Measurements from ENCODE around the gene NENF.

NENF gene

GRCh38 chr1:212410231-212410820 is 22.4 kb upstream of the NENF start:
- no peaks in the 10 kb centered on the region for H3K27me3 ChIP-seq (replicated peaks; ENCODE audit: control insufficient read depth, insufficient read depth, low read length, poor library complexity, severe bottlenecking)
- H3K4me3 ChIP-seq (ENCODE audit: insufficient read depth, low read depth, low read length, poor library complexity, severe bottlenecking) = no peak overlapping the region
- DNase-seq = no peak
- no peaks in the 10 kb centered on the region for H3K9me3 ChIP-seq (ENCODE audit: control insufficient read depth, low read length)
- H3K36me3 ChIP-seq (ENCODE audit: control insufficient read depth, insufficient read depth, low read length) = peaks cover 39% of the 10 kb centered on the region
- peaks cover 7% of the 10 kb centered on the region for H3K4me1 ChIP-seq (ENCODE audit: control insufficient read depth, insufficient read depth, low read length, poor library complexity, severe bottlenecking)
- H3K27ac ChIP-seq (ENCODE audit: insufficient read depth, low read length, poor library complexity, severe bottlenecking) = no peak overlapping the region

DNA sequence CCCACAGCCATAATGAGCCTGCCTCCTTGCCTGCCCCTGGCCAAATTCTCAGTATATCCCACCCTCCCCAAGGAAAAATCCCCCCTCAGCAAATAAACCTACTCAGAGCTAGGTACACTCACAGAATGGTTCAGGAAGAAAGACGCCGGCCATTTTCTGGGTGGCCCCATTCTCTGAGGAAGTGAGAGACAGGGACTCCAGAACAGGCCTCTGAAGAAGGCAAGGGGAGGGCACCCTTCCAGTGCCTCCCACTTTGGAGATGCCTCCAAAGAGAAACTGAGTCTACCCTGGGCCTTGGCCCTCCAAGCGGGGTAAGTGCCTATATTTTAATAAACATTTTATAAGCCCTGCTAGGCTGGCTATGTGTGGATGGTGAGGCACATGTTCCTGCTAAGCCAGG is 20.3 kb upstream of the NENF start:
- Histone ChIP-seq H3K27ac (ENCODE audit: insufficient read depth, low read length, poor library complexity, severe bottlenecking) (no peak overlapping the region), H3K36me3 (ENCODE audit: control insufficient read depth, insufficient read depth, low read length) (peaks cover 30% of the 10 kb centered on the region)
- DNase-seq = no peak

DNA sequence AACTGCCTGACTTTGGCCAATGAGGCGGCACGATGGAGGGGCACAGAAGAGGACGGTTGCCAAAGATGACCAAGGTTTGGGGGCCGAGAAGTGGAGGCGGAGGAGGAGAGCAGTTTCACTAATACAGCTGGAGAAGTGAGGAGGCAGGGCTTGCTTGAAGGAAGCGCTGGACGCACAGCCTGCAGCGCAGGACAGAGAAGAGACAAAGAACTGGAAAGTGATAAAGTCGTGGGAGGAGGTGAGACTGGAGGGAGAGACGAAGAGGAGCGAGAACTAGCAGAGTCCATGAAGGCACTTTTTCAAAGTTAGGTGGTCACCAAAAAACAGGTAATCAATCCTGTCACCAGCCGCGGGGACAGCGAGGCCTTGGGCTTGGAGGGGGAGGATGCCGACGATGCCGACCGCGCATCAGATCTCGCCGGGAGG is 18.8 kb upstream of the NENF start:
- peaks cover 7% of the 10 kb centered on the region for H3K4me1 ChIP-seq (ENCODE audit: control insufficient read depth, insufficient read depth, low read length, poor library complexity, severe bottlenecking)
- H3K36me3 ChIP-seq (ENCODE audit: control insufficient read depth, insufficient read depth, low read length) = peaks cover 23% of the 10 kb centered on the region
- no peak for DNase-seq
- no peak overlapping the region for H3K27ac ChIP-seq (ENCODE audit: insufficient read depth, low read length, poor library complexity, severe bottlenecking)
- no peaks in the 10 kb centered on the region for H3K9me3 ChIP-seq (ENCODE audit: control insufficient read depth, low read length)
- peak overlapping the region; percentile 98 for H3K4me3 ChIP-seq (ENCODE audit: insufficient read depth, low read depth, low read length, poor library complexity, severe bottlenecking)
- no peaks in the 10 kb centered on the region for H3K27me3 ChIP-seq (replicated peaks; ENCODE audit: control insufficient read depth, insufficient read depth, low read length, poor library complexity, severe bottlenecking)

More for the DNA sequence above, 20.3 kb upstream of the NENF start:
- Histone ChIP-seq H3K27me3 (replicated peaks; ENCODE audit: control insufficient read depth, insufficient read depth, low read length, poor library complexity, severe bottlenecking) (no peaks in the 10 kb centered on the region), H3K9me3 (ENCODE audit: control insufficient read depth, low read length) (no peaks in the 10 kb centered on the region), H3K4me3 (ENCODE audit: insufficient read depth, low read depth, low read length, poor library complexity, severe bottlenecking) (no peak overlapping the region), H3K4me1 (ENCODE audit: control insufficient read depth, insufficient read depth, low read length, poor library complexity, severe bottlenecking) (peaks cover 7% of the 10 kb centered on the region)

GRCh38 chr1:212414328-212415106 is 18.2 kb upstream of the NENF start, which contains the start of gene PACC1:
Gene PACC1 (minus strand): TSS chr1:212414886. CDS start chr1:212414757, 129 bp downstream.
- peaks cover 7% of the 10 kb centered on the region for H3K4me1 ChIP-seq (ENCODE audit: control insufficient read depth, insufficient read depth, low read length, poor library complexity, severe bottlenecking)

DNA sequence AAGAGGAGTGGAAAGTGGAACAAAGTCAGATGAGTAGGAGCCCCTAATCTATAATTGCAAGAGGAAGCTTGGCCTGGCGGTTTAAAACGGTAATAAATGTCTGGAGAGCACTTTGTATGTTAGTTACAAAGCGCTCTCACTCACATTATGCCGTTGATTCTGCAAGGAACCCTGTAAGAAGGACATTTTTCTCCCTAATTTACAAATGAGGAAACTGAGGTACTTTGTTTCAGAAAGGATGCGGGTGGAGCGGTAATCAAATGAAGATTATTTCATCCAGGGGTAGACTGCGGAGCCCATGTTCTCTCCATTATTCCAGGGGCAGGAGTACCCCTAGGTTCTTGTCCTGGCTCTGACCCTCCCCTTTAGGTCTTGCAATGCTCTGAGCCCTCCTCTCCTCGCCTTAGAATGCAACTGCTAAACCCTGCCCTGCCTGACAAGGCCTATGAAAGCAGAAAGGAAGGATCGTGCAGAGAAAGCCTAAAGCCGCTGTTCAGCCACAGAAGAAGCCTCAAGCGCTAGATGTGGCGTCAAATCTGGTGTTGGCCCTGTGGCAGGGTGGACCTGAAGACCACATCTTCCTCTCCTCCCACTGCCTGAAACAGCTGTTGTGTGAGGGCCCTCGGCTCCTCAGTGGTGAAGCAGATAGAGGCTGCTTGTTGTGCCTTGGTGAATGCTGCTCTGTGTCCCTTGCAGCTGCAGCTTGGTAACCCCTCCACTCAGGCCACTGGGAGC is 17.4 kb upstream of the NENF start:
- no peaks in the 10 kb centered on the region for H3K9me3 ChIP-seq (ENCODE audit: control insufficient read depth, low read length)
- peaks cover 10% of the 10 kb centered on the region for H3K36me3 ChIP-seq (ENCODE audit: control insufficient read depth, insufficient read depth, low read length)
- peak overlapping the region; percentile 79 for H3K27ac ChIP-seq (ENCODE audit: insufficient read depth, low read length, poor library complexity, severe bottlenecking)
- H3K4me1 ChIP-seq (ENCODE audit: control insufficient read depth, insufficient read depth, low read length, poor library complexity, severe bottlenecking) = peaks cover 7% of the 10 kb centered on the region
- H3K4me3 ChIP-seq (ENCODE audit: insufficient read depth, low read depth, low read length, poor library complexity, severe bottlenecking) = peak overlapping the region; percentile 98
- no peak for DNase-seq
- no peaks in the 10 kb centered on the region for H3K27me3 ChIP-seq (replicated peaks; ENCODE audit: control insufficient read depth, insufficient read depth, low read length, poor library complexity, severe bottlenecking)

More at GRCh38 chr1:212414328-212415106, 18.2 kb upstream of the NENF start, which contains the start of gene PACC1:
- H3K27me3 ChIP-seq (replicated peaks; ENCODE audit: control insufficient read depth, insufficient read depth, low read length, poor library complexity, severe bottlenecking) = no peaks in the 10 kb centered on the region
- peak within 1 kb of the TSS; percentile 79 for H3K27ac ChIP-seq (ENCODE audit: insufficient read depth, low read length, poor library complexity, severe bottlenecking)
- peaks cover 17% of the 10 kb centered on the region for H3K36me3 ChIP-seq (ENCODE audit: control insufficient read depth, insufficient read depth, low read length)
- H3K4me3 ChIP-seq (ENCODE audit: insufficient read depth, low read depth, low read length, poor library complexity, severe bottlenecking) = peak within 1 kb of the TSS; percentile 98
- peak; percentile 76 to 85 (median 81) for DNase-seq
- no peaks in the 10 kb centered on the region for H3K9me3 ChIP-seq (ENCODE audit: control insufficient read depth, low read length)

- Histone ChIP-seq H3K4me3 (ENCODE audit: insufficient read depth, low read depth, low read length, poor library complexity, severe bottlenecking) (no peak overlapping the region), H3K4me1 (ENCODE audit: control insufficient read depth, insufficient read depth, low read length, poor library complexity, severe bottlenecking) (no peaks in the 10 kb centered on the region), H3K36me3 (ENCODE audit: control insufficient read depth, insufficient read depth, low read length) (no peaks in the 10 kb centered on the region), H3K9me3 (ENCODE audit: control insufficient read depth, low read length) (no peaks in the 10 kb centered on the region), H3K27ac (ENCODE audit: insufficient read depth, low read length, poor library complexity, severe bottlenecking) (no peak overlapping the region), H3K27me3 (replicated peaks; ENCODE audit: control insufficient read depth, insufficient read depth, low read length, poor library complexity, severe bottlenecking) (no peaks in the 10 kb centered on the region)
- no peak for DNase-seq
Measured at GRCh38 chr1:212421165-212421564, 11.6 kb upstream of the NENF start.

DNA sequence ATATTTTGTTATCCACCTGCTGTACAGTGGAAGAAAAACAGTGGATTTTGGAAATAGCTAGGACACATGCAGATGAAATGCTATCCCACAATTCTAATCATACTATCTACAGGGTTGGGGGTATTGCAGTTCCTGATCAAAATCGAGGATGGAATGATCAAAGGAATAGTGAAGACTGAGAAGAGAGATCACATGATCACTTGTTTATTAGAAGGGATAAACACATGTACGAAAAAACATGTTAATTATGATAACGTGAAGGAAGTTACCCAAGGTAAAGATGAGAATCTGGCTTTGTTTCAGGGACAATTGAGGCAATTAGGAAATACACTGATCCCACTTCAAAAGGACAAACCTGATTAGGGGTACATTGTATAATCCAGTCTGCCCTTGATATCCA is 8.8 kb upstream of the NENF start:
- no peaks in the 10 kb centered on the region for H3K4me1 ChIP-seq (ENCODE audit: control insufficient read depth, insufficient read depth, low read length, poor library complexity, severe bottlenecking)
- H3K4me3 ChIP-seq (ENCODE audit: insufficient read depth, low read depth, low read length, poor library complexity, severe bottlenecking) = no peak overlapping the region
- H3K36me3 ChIP-seq (ENCODE audit: control insufficient read depth, insufficient read depth, low read length) = no peaks in the 10 kb centered on the region
- H3K27ac ChIP-seq (ENCODE audit: insufficient read depth, low read length, poor library complexity, severe bottlenecking) = no peak overlapping the region
- no peaks in the 10 kb centered on the region for H3K27me3 ChIP-seq (replicated peaks; ENCODE audit: control insufficient read depth, insufficient read depth, low read length, poor library complexity, severe bottlenecking)
- no peaks in the 10 kb centered on the region for H3K9me3 ChIP-seq (ENCODE audit: control insufficient read depth, low read length)
- DNase-seq = no peak

DNA sequence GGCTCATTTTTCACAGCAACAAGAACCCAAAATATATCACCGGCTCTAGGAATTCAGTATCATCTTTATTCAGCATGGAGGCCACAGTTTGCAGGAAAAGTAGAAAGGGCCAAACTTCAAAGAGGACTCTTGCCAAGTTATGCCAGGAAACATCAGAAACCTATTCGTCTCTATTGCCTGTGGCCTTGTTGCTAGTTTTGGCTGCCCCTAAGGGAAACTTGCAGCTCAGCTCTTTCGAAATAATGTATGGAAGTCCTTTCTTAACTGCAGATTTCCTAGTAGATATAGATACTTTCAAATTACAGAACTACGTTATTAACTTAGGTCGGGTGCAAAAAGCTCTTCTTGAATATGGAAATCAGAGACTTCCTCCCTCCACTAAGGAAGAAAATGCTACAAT is 4.2 kb upstream of the NENF start:
- DNase-seq = no peak

DNA sequence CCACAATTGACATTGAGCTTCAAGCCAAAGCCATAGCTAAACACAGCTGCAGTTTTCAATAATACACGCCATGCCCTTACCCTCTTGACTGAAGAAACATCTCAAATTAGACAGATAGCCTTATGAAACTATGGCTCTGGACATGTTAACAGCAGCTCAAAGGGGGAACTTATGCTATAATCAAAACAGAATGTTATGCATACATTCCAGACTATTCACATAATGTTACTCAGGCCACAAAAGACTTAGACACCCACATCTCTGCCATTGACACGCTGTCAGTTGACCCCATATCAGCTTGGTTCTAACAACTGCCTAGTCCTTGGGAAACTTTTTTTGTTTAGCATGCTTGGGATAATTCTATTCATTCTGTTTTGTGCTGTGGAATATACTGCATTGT is 2.3 kb upstream of the NENF start:
- H3K27me3 ChIP-seq (replicated peaks; ENCODE audit: control insufficient read depth, insufficient read depth, low read length, poor library complexity, severe bottlenecking) = no peaks in the 10 kb centered on the region
- DNase-seq = no peak
- H3K36me3 ChIP-seq (ENCODE audit: control insufficient read depth, insufficient read depth, low read length) = no peaks in the 10 kb centered on the region
- H3K9me3 ChIP-seq (ENCODE audit: control insufficient read depth, low read length) = no peaks in the 10 kb centered on the region
- H3K4me1 ChIP-seq (ENCODE audit: control insufficient read depth, insufficient read depth, low read length, poor library complexity, severe bottlenecking) = peaks cover 14% of the 10 kb centered on the region
- no peak overlapping the region for H3K27ac ChIP-seq (ENCODE audit: insufficient read depth, low read length, poor library complexity, severe bottlenecking)
- H3K4me3 ChIP-seq (ENCODE audit: insufficient read depth, low read depth, low read length, poor library complexity, severe bottlenecking) = no peak overlapping the region

More for the DNA sequence above, 4.2 kb upstream of the NENF start:
- Histone ChIP-seq H3K4me1 (ENCODE audit: control insufficient read depth, insufficient read depth, low read length, poor library complexity, severe bottlenecking) (peaks cover 8% of the 10 kb centered on the region), H3K9me3 (ENCODE audit: control insufficient read depth, low read length) (no peaks in the 10 kb centered on the region), H3K27me3 (replicated peaks; ENCODE audit: control insufficient read depth, insufficient read depth, low read length, poor library complexity, severe bottlenecking) (no peaks in the 10 kb centered on the region), H3K4me3 (ENCODE audit: insufficient read depth, low read depth, low read length, poor library complexity, severe bottlenecking) (no peak overlapping the region), H3K36me3 (ENCODE audit: control insufficient read depth, insufficient read depth, low read length) (no peaks in the 10 kb centered on the region), H3K27ac (ENCODE audit: insufficient read depth, low read length, poor library complexity, severe bottlenecking) (no peak overlapping the region)

Data from effector memory CD4-positive, alpha-beta T cell (primary cell).